RWPE2 (cell line): ENCODE data around the gene C17orf67.

Experiments used
- ATAC-seq: fragments of 200-7000 bp; cut with Tn5 transposase; 3 replicates; pipeline ENCODE4 v1.9.1; 2021; ENCODE audit warnings: low read depth
- DNase-seq: peaks from one replicate; pipeline ENCODE4 v3.0.0-alpha.2; 2020; ENCODE audit warnings: low spot score
- H3K27ac ChIP-seq: fragments of 450-650 bp; 2 replicates; pipeline ENCODE4 v1.5.1; 2017; ENCODE audit warnings: mild to moderate bottlenecking; ENCODE audit not compliant: poor library complexity, severe bottlenecking
- H3K27me3 ChIP-seq: fragments of 250-450 bp; sonication (Bioruptor Pico); 2 replicates; pipeline ENCODE4 v1.5.1; 2021; ENCODE audit warnings: mild to moderate bottlenecking, moderate library complexity; ENCODE audit not compliant: insufficient read depth, poor library complexity, severe bottlenecking
- H3K36me3 ChIP-seq: fragments of 250-450 bp; sonication (Bioruptor Pico); 2 replicates; pipeline ENCODE4 v1.5.1; 2020; ENCODE audit warnings: low read depth, mild to moderate bottlenecking, moderate library complexity
- H3K4me1 ChIP-seq: fragments of 250-450 bp; sonication (Bioruptor Pico); 2 replicates; pipeline ENCODE4 v1.5.1; 2021; ENCODE audit warnings: mild to moderate bottlenecking, moderate library complexity; ENCODE audit not compliant: insufficient read depth, poor library complexity, severe bottlenecking
- H3K4me3 ChIP-seq: fragments of 250-450 bp; sonication (Bioruptor Pico); 2 replicates; pipeline ENCODE4 v1.5.1; 2021; ENCODE audit warnings: mild to moderate bottlenecking, moderate library complexity; ENCODE audit not compliant: severe bottlenecking
- H3K9me3 ChIP-seq: fragments of 250-450 bp; sonication (Bioruptor Pico); 2 replicates; pipeline ENCODE4 v1.5.1; 2021; ENCODE audit warnings: mild to moderate bottlenecking, moderate library complexity; ENCODE audit not compliant: severe bottlenecking
- TF ChIP-seq, protein P1 (sequence below): fragments of 450-650 bp; IDR thresholded peaks from one replicate; pipeline ENCODE4 v1.5.1; 2017; ENCODE audit warnings: mild to moderate bottlenecking, moderate library complexity; ENCODE audit not compliant: poor library complexity, severe bottlenecking

Gene C17orf67

DNA sequence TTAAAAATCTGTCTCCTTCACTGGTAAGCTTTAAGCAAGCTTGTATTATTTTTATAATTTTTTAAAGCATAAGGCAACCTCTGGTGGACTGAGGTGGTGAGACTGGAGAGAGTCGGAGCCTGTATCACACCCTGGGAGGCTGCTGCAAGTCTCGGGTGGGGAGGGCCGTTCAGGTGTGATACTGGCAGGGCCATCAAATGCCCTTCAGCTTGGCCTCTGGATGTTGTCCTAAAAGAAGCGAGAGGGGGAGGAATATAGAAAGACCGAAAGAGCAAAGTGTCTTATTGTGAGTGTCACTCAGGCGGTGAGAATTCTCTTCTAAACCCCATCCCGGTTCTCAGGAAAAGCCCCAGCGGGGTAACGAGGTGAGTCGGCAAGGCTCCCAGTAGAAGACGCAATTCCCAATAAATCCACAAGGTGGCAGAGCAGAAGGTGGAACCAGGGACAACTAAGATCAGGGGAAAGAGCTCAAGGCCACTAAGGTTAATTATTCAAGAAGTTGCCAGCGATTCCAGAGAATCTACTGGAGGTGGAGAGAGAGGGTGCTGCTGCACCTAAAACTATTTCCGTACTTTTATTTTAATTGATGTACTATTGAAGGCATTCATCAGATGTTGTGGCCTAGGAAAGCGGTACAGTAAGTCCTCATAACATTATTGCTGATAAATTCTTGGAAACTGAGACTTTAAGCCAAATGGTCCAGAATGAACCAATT, 14.1 kb downstream of the C17orf67 start:
- Histone ChIP-seq H3K27ac (no peak overlapping the region), H3K9me3 (no peaks in the 10 kb centered on the region), H3K4me1 (peaks cover 3% of the 10 kb centered on the region), H3K27me3 (no peaks in the 10 kb centered on the region), H3K4me3 (no peak overlapping the region), H3K36me3 (no peaks in the 10 kb centered on the region)
- peak; percentile 88 for ATAC-seq
- DNase-seq = no peak
- TF ChIP-seq, protein P1, sequence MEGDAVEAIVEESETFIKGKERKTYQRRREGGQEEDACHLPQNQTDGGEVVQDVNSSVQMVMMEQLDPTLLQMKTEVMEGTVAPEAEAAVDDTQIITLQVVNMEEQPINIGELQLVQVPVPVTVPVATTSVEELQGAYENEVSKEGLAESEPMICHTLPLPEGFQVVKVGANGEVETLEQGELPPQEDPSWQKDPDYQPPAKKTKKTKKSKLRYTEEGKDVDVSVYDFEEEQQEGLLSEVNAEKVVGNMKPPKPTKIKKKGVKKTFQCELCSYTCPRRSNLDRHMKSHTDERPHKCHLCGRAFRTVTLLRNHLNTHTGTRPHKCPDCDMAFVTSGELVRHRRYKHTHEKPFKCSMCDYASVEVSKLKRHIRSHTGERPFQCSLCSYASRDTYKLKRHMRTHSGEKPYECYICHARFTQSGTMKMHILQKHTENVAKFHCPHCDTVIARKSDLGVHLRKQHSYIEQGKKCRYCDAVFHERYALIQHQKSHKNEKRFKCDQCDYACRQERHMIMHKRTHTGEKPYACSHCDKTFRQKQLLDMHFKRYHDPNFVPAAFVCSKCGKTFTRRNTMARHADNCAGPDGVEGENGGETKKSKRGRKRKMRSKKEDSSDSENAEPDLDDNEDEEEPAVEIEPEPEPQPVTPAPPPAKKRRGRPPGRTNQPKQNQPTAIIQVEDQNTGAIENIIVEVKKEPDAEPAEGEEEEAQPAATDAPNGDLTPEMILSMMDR = peak; percentile 91

DNA sequence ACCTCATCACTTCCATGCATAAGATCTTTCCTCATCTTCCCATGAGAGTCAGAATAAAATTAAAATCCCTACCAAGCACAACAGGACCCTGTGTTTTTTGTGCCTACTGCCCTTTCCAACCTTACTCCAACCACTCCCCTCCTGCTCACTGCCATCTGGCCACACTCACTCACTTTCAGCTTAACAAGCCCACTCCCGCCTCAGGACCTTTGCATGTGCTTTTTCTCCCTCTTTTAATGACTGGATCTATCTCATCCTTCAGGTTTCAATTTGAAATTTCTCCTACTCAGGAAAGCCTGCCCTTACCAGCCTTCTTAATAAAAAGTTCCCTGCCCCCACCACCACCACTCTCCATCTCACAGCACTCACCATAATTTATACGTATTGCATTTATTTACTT, 14.7 kb downstream of the C17orf67 start:
- Histone ChIP-seq H3K27ac (no peak overlapping the region), H3K9me3 (no peaks in the 10 kb centered on the region), H3K36me3 (no peaks in the 10 kb centered on the region), H3K27me3 (no peaks in the 10 kb centered on the region), H3K4me3 (no peak overlapping the region), H3K4me1 (peaks cover 3% of the 10 kb centered on the region)
- no peak for ATAC-seq
- DNase-seq = no peak
- TF ChIP-seq, protein P1 = no peak

- ATAC-seq (no peak), DNase-seq (no peak)
- Histone ChIP-seq H3K9me3 (no peaks in the 10 kb centered on the region), H3K27ac (no peak overlapping the region), H3K36me3 (no peaks in the 10 kb centered on the region), H3K27me3 (no peaks in the 10 kb centered on the region), H3K4me1 (peaks cover 3% of the 10 kb centered on the region), H3K4me3 (no peak overlapping the region)
- TF ChIP-seq, protein P1 = no peak
These were observed 16.7 kb downstream of the C17orf67 start for GRCh38 chr17:56817066-56817465.

DNA sequence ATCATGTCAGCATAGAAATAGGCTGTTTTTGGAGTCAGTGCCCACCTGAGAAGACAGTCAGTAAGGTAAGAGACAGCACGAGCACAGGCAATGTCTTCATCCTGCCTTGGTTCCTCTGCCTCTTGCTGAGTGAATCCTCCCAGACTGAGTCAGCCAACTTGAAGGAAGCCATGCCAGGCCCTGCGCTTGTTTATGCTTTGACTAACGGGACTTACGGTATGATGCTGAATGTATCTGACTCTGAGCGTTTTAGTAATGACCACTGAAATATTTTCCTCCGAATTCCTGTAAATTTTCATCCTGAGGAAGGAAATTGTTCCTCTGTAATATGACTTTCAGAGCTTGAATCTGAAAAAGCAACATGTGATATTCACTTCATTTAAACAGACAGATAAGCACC, 18.0 kb downstream of the C17orf67 start:
- no peak for DNase-seq
- H3K36me3 ChIP-seq = no peaks in the 10 kb centered on the region

More for the DNA sequence above, 18.0 kb downstream of the C17orf67 start:
- Histone ChIP-seq H3K4me3 (no peak overlapping the region), H3K9me3 (no peaks in the 10 kb centered on the region), H3K27ac (no peak overlapping the region), H3K4me1 (peaks cover 3% of the 10 kb centered on the region), H3K27me3 (no peaks in the 10 kb centered on the region)
- TF ChIP-seq, protein P1 = no peak
- ATAC-seq = no peak
